SK-N-SH (cell line): ENCODE measurements around the gene BTBD3. TPM values are rescaled to one million over a fixed set of nuclear protein-coding genes. Genes with fewer than 3 reads are reported as not detected.
A peak's percentile ranks its signal among the peaks of the same experiment; 100 is the strongest.

Source experiments
- CTCF ChIA-PET: fragments of 300-600, 350-600 bp; formaldehyde crosslinking; extraction: SDS; loops from one replicate; lab custom pipeline; 2021; lab: Yijun Ruan, JAX
- POLR2A ChIA-PET: fragments of 350-600 bp; sonication (Branson Sonifier 250); formaldehyde crosslinking; extraction: SDS; loops from one replicate; lab custom pipeline; 2020; ENCODE audit warnings: antibody characterized with exemption, inconsistent platforms; lab: Yijun Ruan, JAX
- DNase-seq: peaks from one replicate; pipeline ENCODE4 v3.0.0; 2012
- H2AFZ ChIP-seq: fragments of 200-600 bp; sonication (generic); 2 replicates; pipeline ENCODE4 v1.8.1; 2016; ENCODE audit warnings: antibody characterized with exemption, mild to moderate bottlenecking, low read depth
- H3F3A ChIP-seq: fragments of 200-600 bp; sonication (generic); replicated peaks from 2 replicates; pipeline ENCODE3; 2016; ENCODE audit warnings: antibody characterized with exemption, mild to moderate bottlenecking; ENCODE audit not compliant: insufficient read depth
- H3K27ac ChIP-seq, 2 experiments: fragments of 200-500 bp in 1 of 2; fragments of 200-600 bp in 1 of 2; sonication (Bioruptor generic) in 1 of 2; sonication (generic), shearing (Covaris generic) in 1 of 2; 2 replicates each; pipeline versions ENCODE4 v1.5.1 to v1.6.1; 2014 to 2016; ENCODE audit warnings: low read depth in 2 of 2, inconsistent platforms in 1 of 2, low read length in 1 of 2, mild to moderate bottlenecking in 1 of 2, mixed read lengths in 1 of 2
- H3K27me3 ChIP-seq: fragments of 200-600 bp; sonication (generic), shearing (Covaris generic); 2 replicates; pipeline ENCODE4 v1.6.1; 2016; ENCODE audit warnings: mixed run types; ENCODE audit not compliant: insufficient read depth
- H3K36me3 ChIP-seq, 2 experiments: fragments of 200-500 bp in 1 of 2; fragments of 200-600 bp in 1 of 2; sonication (Bioruptor generic) in 1 of 2; sonication (generic) in 1 of 2; replicated peaks in 1 of 2; 2 replicates each; pipeline versions ENCODE3 to v1.5.1; 2014 to 2016; ENCODE audit warnings: low read length in 1 of 2, mild to moderate bottlenecking in 1 of 2; ENCODE audit not compliant: insufficient read depth in 2 of 2, control insufficient read depth in 1 of 2
- H3K4me1 ChIP-seq, 2 experiments: fragments of 200-500 bp in 1 of 2; fragments of 200-600 bp in 1 of 2; sonication (Bioruptor generic) in 1 of 2; sonication (generic), shearing (Covaris generic) in 1 of 2; 2 replicates each; pipeline versions ENCODE4 v1.5.1 to v1.6.1; 2014 to 2016; ENCODE audit warnings: low read depth in 1 of 2, low read length in 1 of 2, mixed run types in 1 of 2; ENCODE audit not compliant: insufficient read depth in 2 of 2, control insufficient read depth in 1 of 2
- H3K4me2 ChIP-seq: fragments of 200-600 bp; sonication (generic), shearing (Covaris generic); 2 replicates; pipeline ENCODE4 v1.6.1; 2017; ENCODE audit warnings: mixed run types
- H3K4me3 ChIP-seq, 2 experiments: fragments of 200-500 bp in 1 of 2; fragments of 200-600 bp in 1 of 2; sonication (Bioruptor generic) in 1 of 2; sonication (generic), shearing (Covaris generic) in 1 of 2; 2 replicates each; pipeline versions ENCODE4 v1.5.1 to v1.8.1; 2014 to 2016; ENCODE audit warnings: low read depth in 2 of 2, inconsistent platforms in 1 of 2, low read length in 1 of 2, mild to moderate bottlenecking in 1 of 2, mixed read lengths in 1 of 2, moderate library complexity in 1 of 2
- H3K79me2 ChIP-seq: fragments of 200-600 bp; sonication (generic); 2 replicates; pipeline ENCODE4 v1.8.1; 2017; ENCODE audit warnings: mild to moderate bottlenecking; ENCODE audit not compliant: insufficient read depth
- H3K9ac ChIP-seq: fragments of 200-600 bp; sonication (generic); 2 replicates; pipeline ENCODE4 v1.6.1; 2017; ENCODE audit warnings: mixed run types
- H3K9me2 ChIP-seq: fragments of 200-600 bp; sonication (generic); 2 replicates; pipeline ENCODE4 v1.6.1; 2017; ENCODE audit warnings: mixed run types
- H3K9me3 ChIP-seq: fragments of 200-600 bp; sonication (generic); 2 replicates; pipeline ENCODE4 v1.6.1; 2017; ENCODE audit warnings: mixed run types, mild to moderate bottlenecking, moderate library complexity
- H4K20me1 ChIP-seq: fragments of 200-600 bp; sonication (generic); 2 replicates; pipeline ENCODE4 v1.6.1; 2017; ENCODE audit warnings: mild to moderate bottlenecking, mixed run types; ENCODE audit not compliant: insufficient read depth
- ELF1 ChIP-seq: IDR thresholded peaks from 2 replicates; pipeline ENCODE4 v1.4.0; 2012
- EZH2phosphoT487 ChIP-seq: fragments of 200-600 bp; sonication (generic); IDR thresholded peaks from 2 replicates; pipeline ENCODE4 v1.6.1; 2017; ENCODE audit warnings: low read depth, mixed run types, mild to moderate bottlenecking, antibody characterized with exemption, moderate library complexity, borderline replicate concordance
- FOXM1 ChIP-seq: IDR thresholded peaks from 2 replicates; pipeline ENCODE4 v1.4.0; 2012; ENCODE audit warnings: low read depth, mild to moderate bottlenecking
- JUND ChIP-seq: IDR thresholded peaks from 2 replicates; pipeline ENCODE4 v1.4.0; 2012
- MXI1 ChIP-seq: IDR thresholded peaks from 2 replicates; pipeline ENCODE4 v1.6.1; 2012; ENCODE audit warnings: mild to moderate bottlenecking, low read depth, low read length, improper control_type of control experiment
- NFIC ChIP-seq: IDR thresholded peaks from 2 replicates; pipeline ENCODE4 v1.4.0; 2012; ENCODE audit warnings: borderline replicate concordance
- NRF1 ChIP-seq: IDR thresholded peaks from 2 replicates; pipeline ENCODE4 v1.6.1; 2012; ENCODE audit warnings: low read depth, mild to moderate bottlenecking, low read length
- POLR2AphosphoS5 ChIP-seq: IDR thresholded peaks from 2 replicates; pipeline ENCODE4 v1.6.1; 2012; ENCODE audit warnings: low read depth, low read length
- RAD21 ChIP-seq: IDR thresholded peaks from 2 replicates; pipeline ENCODE4 v1.6.1; 2012; ENCODE audit warnings: mild to moderate bottlenecking, low read length
- RFX5 ChIP-seq: IDR thresholded peaks from 2 replicates; pipeline ENCODE4 v1.6.1; 2012; ENCODE audit warnings: mild to moderate bottlenecking, improper control_type of control experiment, low read length
- RXRA ChIP-seq: IDR thresholded peaks from 2 replicates; pipeline ENCODE4 v1.4.0; 2012; ENCODE audit warnings: low read depth, mild to moderate bottlenecking, borderline replicate concordance
- SIN3A ChIP-seq: IDR thresholded peaks from 2 replicates; pipeline ENCODE4 v1.6.1; 2012; ENCODE audit warnings: low read depth, mild to moderate bottlenecking, low read length, moderate library complexity, borderline replicate concordance
- SMC3 ChIP-seq: IDR thresholded peaks from 2 replicates; pipeline ENCODE4 v1.6.1; 2012; ENCODE audit warnings: low read depth, low read length, improper control_type of control experiment
- TAF1 ChIP-seq: IDR thresholded peaks from 2 replicates; pipeline ENCODE4 v1.6.1; 2012; ENCODE audit warnings: low read depth, mild to moderate bottlenecking, low read length, moderate library complexity, borderline replicate concordance
- TEAD4 ChIP-seq: IDR thresholded peaks from 2 replicates; pipeline ENCODE4 v1.4.0; 2012; ENCODE audit warnings: mild to moderate bottlenecking, borderline replicate concordance; ENCODE audit not compliant: insufficient read depth
- WGBS: methylation state at CpG from one replicate; pipeline ENCODE4 v1.1.6; 2017; ENCODE audit warnings: low lambda C conversion rate; 5-methylcytosine and 5-hydroxymethylcytosine counted together
- polyA plus RNA-seq, 3 experiments: library from polyadenylated mRNA; depleted of rRNA; stranded (reverse); fragments of >200 nt; gene quantifications; 2 replicates each; pipeline ENCODE4 v1.2.3, GENCODE V29; 2012
- TF ChIP-seq, protein P1 (sequence below): fragments of 150-350 bp; IDR thresholded peaks from 2 replicates; pipeline ENCODE4 v1.6.1; 2016; ENCODE audit warnings: mild to moderate bottlenecking, low read depth, low read length
- TF ChIP-seq, protein P2 (sequence below): IDR thresholded peaks from 2 replicates; pipeline ENCODE4 v1.4.0; 2012; ENCODE audit warnings: low read depth
- TF ChIP-seq, protein P3 (sequence below): IDR thresholded peaks from 2 replicates; pipeline ENCODE4 v1.6.1; 2012; ENCODE audit warnings: mild to moderate bottlenecking, low read depth, low read length, moderate library complexity
- TF ChIP-seq, protein P4 (sequence below): IDR thresholded peaks from 2 replicates; pipeline ENCODE4; 2012
- TF ChIP-seq, protein P5 (sequence below): fragments of 200-600 bp; sonication (generic); IDR thresholded peaks from 2 replicates; pipeline ENCODE4 v1.6.1; 2017; ENCODE audit warnings: antibody characterized with exemption, mild to moderate bottlenecking, moderate library complexity

BTBD3 gene
- polyA plus RNA-seq, 1 of the 3 experiments (the other 2 are of a cell fraction), result 10.2 TPM

DNA sequence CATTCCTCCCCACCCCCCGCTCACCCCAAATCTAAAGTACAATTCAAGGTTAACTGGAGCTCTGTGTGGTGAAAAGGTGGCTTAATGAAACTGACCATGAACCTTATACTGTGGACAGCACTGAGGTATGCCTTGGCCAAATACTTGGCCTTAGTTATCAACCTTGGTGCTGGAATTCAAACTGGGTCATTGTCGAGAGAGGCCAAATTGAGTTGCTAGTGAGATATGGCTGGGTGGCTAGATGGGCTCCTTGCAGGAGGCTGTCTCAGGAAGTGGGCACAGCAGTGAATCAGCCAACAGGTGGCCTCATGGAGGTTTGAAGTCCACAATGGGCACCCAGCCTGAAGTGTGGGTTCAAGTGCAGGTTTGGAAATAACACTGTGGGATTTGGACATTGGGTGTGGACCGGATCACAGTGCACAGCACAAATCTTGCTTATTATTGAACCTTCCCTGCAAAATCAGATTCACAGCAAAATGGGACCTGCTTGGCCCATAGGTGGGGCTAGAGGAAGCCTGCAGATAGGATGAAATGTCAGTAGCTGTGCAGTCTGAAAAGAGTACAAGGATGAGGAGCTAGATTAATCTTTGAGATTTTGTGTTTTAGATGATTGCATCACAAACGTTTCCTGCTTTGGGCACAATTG is 5.6 kb upstream of the BTBD3 start:
- Histone ChIP-seq H3K4me3 (no peak overlapping the region; a peak in 1 of 4 replicates), H3F3A (no peaks in the 10 kb centered on the region), H3K27ac (no peak overlapping the region), H3K36me3 (no peaks in the 10 kb centered on the region), H3K27me3 (no peaks in the 10 kb centered on the region), H3K9me2 (no peaks in the 10 kb centered on the region), H3K4me1 (peaks cover 7 to 9% of the 10 kb centered on the region in 2 experiments; a peak in 3 of 4 replicates), H3K9me3 (no peaks in the 10 kb centered on the region), H3K4me2 (no peak overlapping the region), H3K9ac (no peak overlapping the region), H3K79me2 (peaks cover 83% of the 10 kb centered on the region), H4K20me1 (peaks cover 3% of the 10 kb centered on the region; the same call in 1 of the 2 replicates), H2AFZ (no peak overlapping the region)
- no peak for TF ChIP-seq RXRA
- TF ChIP-seq FOXM1, result no peak
- TF ChIP-seq SIN3A, result no peak
- TF ChIP-seq RFX5, result no peak
- no peak for TF ChIP-seq ELF1
- TF ChIP-seq, protein P1, sequence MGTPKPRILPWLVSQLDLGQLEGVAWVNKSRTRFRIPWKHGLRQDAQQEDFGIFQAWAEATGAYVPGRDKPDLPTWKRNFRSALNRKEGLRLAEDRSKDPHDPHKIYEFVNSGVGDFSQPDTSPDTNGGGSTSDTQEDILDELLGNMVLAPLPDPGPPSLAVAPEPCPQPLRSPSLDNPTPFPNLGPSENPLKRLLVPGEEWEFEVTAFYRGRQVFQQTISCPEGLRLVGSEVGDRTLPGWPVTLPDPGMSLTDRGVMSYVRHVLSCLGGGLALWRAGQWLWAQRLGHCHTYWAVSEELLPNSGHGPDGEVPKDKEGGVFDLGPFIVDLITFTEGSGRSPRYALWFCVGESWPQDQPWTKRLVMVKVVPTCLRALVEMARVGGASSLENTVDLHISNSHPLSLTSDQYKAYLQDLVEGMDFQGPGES, result no peak
- no peak for TF ChIP-seq POLR2AphosphoS5
- no peak for TF ChIP-seq NRF1
- TF ChIP-seq, protein P2, sequence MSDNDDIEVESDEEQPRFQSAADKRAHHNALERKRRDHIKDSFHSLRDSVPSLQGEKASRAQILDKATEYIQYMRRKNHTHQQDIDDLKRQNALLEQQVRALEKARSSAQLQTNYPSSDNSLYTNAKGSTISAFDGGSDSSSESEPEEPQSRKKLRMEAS, result no peak
- peak; percentile 59 for TF ChIP-seq RAD21
- TF ChIP-seq, protein P3, sequence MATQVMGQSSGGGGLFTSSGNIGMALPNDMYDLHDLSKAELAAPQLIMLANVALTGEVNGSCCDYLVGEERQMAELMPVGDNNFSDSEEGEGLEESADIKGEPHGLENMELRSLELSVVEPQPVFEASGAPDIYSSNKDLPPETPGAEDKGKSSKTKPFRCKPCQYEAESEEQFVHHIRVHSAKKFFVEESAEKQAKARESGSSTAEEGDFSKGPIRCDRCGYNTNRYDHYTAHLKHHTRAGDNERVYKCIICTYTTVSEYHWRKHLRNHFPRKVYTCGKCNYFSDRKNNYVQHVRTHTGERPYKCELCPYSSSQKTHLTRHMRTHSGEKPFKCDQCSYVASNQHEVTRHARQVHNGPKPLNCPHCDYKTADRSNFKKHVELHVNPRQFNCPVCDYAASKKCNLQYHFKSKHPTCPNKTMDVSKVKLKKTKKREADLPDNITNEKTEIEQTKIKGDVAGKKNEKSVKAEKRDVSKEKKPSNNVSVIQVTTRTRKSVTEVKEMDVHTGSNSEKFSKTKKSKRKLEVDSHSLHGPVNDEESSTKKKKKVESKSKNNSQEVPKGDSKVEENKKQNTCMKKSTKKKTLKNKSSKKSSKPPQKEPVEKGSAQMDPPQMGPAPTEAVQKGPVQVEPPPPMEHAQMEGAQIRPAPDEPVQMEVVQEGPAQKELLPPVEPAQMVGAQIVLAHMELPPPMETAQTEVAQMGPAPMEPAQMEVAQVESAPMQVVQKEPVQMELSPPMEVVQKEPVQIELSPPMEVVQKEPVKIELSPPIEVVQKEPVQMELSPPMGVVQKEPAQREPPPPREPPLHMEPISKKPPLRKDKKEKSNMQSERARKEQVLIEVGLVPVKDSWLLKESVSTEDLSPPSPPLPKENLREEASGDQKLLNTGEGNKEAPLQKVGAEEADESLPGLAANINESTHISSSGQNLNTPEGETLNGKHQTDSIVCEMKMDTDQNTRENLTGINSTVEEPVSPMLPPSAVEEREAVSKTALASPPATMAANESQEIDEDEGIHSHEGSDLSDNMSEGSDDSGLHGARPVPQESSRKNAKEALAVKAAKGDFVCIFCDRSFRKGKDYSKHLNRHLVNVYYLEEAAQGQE, result no peak
- peak; percentile 3; the same call in 1 of the 2 replicates for TF ChIP-seq SMC3
- no peak for TF ChIP-seq MXI1
- TF ChIP-seq TAF1, result no peak
- no peak for TF ChIP-seq NFIC
- no peak for TF ChIP-seq JUND
- TF ChIP-seq EZH2phosphoT487, result no peak
- TF ChIP-seq TEAD4, result no peak
- TF ChIP-seq, protein P4, sequence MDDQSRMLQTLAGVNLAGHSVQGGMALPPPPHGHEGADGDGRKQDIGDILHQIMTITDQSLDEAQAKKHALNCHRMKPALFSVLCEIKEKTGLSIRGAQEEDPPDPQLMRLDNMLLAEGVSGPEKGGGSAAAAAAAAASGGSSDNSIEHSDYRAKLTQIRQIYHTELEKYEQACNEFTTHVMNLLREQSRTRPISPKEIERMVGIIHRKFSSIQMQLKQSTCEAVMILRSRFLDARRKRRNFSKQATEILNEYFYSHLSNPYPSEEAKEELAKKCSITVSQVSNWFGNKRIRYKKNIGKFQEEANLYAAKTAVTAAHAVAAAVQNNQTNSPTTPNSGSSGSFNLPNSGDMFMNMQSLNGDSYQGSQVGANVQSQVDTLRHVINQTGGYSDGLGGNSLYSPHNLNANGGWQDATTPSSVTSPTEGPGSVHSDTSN, result no peak
- TF ChIP-seq, protein P5, sequence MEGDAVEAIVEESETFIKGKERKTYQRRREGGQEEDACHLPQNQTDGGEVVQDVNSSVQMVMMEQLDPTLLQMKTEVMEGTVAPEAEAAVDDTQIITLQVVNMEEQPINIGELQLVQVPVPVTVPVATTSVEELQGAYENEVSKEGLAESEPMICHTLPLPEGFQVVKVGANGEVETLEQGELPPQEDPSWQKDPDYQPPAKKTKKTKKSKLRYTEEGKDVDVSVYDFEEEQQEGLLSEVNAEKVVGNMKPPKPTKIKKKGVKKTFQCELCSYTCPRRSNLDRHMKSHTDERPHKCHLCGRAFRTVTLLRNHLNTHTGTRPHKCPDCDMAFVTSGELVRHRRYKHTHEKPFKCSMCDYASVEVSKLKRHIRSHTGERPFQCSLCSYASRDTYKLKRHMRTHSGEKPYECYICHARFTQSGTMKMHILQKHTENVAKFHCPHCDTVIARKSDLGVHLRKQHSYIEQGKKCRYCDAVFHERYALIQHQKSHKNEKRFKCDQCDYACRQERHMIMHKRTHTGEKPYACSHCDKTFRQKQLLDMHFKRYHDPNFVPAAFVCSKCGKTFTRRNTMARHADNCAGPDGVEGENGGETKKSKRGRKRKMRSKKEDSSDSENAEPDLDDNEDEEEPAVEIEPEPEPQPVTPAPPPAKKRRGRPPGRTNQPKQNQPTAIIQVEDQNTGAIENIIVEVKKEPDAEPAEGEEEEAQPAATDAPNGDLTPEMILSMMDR, result peak; percentile 54
- WGBS, result 72% methylated on average over 3 of the region's 4 CpGs
- DNase-seq, result peak; percentile 20
- CTCF ChIA-PET, result interaction anchor here (0.6 to 1.5 kb wide), 6 partner anchors 11 to 572 kb away, joined by 3 to 5 read pairs (median 3); no protein-coding TSS in a partner anchor
- POLR2A ChIA-PET, result no interaction called here
